ENCODE data around the gene ERVK3-1. TPM values are rescaled to one million over a fixed set of nuclear protein-coding genes. Genes with fewer than 3 reads are reported as not detected.

Gene ERVK3-1
- polyA plus RNA-seq, 1 experiment, result 34.3 TPM

DNA sequence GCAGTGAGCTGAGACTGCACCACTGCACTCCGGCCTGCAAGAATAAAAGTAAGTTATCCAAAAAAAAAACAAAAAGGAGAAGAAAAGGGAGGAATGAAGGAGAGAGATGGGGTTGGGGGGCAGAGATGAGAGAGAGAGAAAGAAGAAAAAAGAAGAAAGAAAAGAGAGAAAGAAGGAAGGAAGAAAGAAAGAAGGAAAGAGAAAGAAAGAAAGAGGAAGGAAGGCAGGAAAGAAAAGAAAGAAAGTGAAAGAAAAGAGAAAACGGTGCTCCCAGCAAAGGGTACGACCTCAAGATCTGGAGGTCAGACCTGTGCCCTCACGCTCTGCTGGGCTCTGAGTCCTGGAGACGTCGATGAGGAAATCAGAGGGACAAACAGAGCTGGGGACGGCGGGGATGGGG is 44.4 kb downstream of the ERVK3-1 start:
- Histone ChIP-seq H3K36me3 (ENCODE audit: control insufficient read depth, insufficient read depth, low read length) (peaks cover 14% of the 10 kb centered on the region), H3K4me3 (ENCODE audit: low read depth, low read length) (no peak overlapping the region), H3K27me3 (ENCODE audit: control insufficient read depth, insufficient read depth, low read length) (no peaks in the 10 kb centered on the region)
- TF ChIP-seq, protein P1, sequence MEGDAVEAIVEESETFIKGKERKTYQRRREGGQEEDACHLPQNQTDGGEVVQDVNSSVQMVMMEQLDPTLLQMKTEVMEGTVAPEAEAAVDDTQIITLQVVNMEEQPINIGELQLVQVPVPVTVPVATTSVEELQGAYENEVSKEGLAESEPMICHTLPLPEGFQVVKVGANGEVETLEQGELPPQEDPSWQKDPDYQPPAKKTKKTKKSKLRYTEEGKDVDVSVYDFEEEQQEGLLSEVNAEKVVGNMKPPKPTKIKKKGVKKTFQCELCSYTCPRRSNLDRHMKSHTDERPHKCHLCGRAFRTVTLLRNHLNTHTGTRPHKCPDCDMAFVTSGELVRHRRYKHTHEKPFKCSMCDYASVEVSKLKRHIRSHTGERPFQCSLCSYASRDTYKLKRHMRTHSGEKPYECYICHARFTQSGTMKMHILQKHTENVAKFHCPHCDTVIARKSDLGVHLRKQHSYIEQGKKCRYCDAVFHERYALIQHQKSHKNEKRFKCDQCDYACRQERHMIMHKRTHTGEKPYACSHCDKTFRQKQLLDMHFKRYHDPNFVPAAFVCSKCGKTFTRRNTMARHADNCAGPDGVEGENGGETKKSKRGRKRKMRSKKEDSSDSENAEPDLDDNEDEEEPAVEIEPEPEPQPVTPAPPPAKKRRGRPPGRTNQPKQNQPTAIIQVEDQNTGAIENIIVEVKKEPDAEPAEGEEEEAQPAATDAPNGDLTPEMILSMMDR (IDR thresholded peaks at IDR 0.05; ENCODE audit: insufficient read depth, low read depth, low read length), result no peak
- DNase-seq (ENCODE audit: low read depth), result no peak
- ChIA-PET POLR2A (no interaction called here), CTCF (interaction anchor here (0.7 kb wide), 1 partner anchor 16 kb away, joined by 3 read pairs; no protein-coding TSS in a partner anchor)

DNA sequence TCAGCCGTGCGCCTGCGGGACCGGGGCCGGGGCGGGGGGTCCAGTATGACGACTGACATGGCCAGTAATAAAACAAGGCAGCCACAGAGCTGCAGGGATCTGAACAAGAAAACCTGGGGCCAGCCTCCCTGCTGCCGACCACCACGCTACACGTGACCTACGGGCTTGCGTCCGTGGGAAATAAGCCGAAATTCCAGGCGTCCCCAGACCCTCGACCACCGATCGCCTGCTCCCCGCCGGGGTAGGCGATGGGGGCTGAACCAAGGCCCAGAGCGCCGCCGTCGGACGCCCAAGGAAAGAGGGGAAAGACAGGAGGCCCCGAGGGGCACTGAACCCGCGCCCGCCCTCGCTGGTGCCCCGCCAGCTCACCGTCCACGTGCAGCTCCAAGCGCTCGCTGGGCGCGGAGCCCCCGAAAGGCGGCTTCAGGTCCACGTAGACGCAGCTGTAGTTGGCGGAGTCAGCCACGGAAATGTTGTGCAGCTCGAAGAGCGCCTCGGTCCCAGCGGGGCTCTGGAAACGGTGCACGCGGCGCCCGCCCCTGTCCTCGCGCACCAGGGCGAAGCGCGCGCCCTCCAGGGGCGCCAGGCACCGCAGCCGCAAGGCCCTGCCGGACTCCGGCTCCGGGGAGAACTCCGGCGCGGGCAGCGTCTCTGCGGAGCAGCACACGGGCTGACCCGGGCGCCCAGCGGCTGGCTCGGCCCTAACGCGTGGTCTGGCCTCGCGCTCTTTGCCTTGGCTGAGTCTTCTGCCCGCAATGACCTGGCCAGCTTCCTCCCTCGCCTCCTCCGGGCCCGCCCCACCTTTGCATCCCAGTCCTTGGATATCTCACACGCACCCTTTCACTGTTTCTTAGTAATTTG is 45.1 kb downstream of the ERVK3-1 start:
- Histone ChIP-seq H3K27me3 (ENCODE audit: control insufficient read depth, insufficient read depth, low read length) (no peaks in the 10 kb centered on the region), H3K36me3 (ENCODE audit: control insufficient read depth, insufficient read depth, low read length) (peaks cover 14% of the 10 kb centered on the region), H3K4me3 (ENCODE audit: low read depth, low read length) (no peak overlapping the region)
- CTCF ChIA-PET, result interaction anchor here (0.7 kb wide), 1 partner anchor 15 kb away, joined by 3 read pairs; no protein-coding TSS in a partner anchor
- TF ChIP-seq, protein P1 (IDR thresholded peaks at IDR 0.05; ENCODE audit: insufficient read depth, low read depth, low read length), result no peak
- POLR2A ChIA-PET, result no interaction called here
- no peak for DNase-seq (ENCODE audit: low read depth)

DNA sequence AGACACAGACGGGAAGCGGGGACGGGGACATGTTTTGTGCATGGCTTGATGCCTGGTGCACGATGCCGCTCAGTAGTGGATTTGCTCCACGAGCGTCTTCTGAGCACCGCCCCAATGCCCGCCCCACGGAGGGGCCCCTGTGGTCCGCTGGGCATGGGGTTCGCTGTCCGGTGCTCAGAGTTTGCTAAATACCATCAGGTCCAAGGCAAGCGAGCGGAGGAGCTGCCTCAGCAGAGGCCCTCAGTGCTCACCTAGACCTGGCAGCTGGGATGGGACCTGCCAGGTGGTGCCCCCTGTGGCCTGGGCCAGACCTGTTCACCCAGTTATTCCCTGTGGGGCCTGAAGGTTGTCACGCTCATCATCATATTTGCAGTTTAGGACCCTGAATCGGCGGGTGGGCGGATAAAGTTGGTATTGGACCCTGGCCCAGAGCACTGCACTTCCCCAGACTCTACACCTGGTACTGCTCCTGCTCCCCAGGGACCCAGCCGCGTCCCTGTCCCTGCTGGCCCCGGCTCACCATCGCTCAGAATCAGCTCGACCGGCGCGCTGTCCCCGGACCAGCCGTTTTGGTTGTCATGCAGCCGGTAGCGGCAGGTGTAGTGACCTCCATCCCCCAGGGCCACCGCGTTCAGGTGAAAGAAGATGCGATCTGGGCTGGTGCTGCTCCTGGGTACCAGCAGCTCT is 45.8 kb downstream of the ERVK3-1 start:
- TF ChIP-seq, protein P1 (IDR thresholded peaks at IDR 0.05; ENCODE audit: insufficient read depth, low read depth, low read length), result no peak
- no peak for DNase-seq (ENCODE audit: low read depth)
- Histone ChIP-seq H3K36me3 (ENCODE audit: control insufficient read depth, insufficient read depth, low read length) (peaks cover 14% of the 10 kb centered on the region), H3K27me3 (ENCODE audit: control insufficient read depth, insufficient read depth, low read length) (no peaks in the 10 kb centered on the region), H3K4me3 (ENCODE audit: low read depth, low read length) (no peak overlapping the region)
- ChIA-PET POLR2A (no interaction called here), CTCF (no interaction called here)

DNA sequence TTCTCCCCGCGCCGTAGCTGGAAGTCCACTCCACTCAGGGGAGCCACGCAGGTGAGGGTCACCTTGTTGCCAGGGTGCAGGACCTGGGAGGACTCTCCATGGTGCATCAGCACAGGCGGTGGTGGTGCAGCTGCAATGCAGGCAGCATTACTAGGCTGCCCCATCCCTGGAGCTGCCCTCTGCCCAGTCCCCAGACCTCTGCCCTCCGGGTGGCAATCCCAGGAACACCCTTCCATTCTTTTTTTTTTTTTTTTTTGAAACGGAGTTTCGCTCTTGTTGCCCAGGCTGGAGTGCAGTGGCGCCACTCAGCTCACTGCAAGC is 46.3 kb downstream of the ERVK3-1 start:
- Histone ChIP-seq H3K4me3 (ENCODE audit: low read depth, low read length) (no peak overlapping the region), H3K36me3 (ENCODE audit: control insufficient read depth, insufficient read depth, low read length) (peaks cover 14% of the 10 kb centered on the region), H3K27me3 (ENCODE audit: control insufficient read depth, insufficient read depth, low read length) (no peaks in the 10 kb centered on the region)
- ChIA-PET POLR2A (no interaction called here), CTCF (no interaction called here)
- no peak for DNase-seq (ENCODE audit: low read depth)
- TF ChIP-seq, protein P1 (IDR thresholded peaks at IDR 0.05; ENCODE audit: insufficient read depth, low read depth, low read length), result no peak

DNA sequence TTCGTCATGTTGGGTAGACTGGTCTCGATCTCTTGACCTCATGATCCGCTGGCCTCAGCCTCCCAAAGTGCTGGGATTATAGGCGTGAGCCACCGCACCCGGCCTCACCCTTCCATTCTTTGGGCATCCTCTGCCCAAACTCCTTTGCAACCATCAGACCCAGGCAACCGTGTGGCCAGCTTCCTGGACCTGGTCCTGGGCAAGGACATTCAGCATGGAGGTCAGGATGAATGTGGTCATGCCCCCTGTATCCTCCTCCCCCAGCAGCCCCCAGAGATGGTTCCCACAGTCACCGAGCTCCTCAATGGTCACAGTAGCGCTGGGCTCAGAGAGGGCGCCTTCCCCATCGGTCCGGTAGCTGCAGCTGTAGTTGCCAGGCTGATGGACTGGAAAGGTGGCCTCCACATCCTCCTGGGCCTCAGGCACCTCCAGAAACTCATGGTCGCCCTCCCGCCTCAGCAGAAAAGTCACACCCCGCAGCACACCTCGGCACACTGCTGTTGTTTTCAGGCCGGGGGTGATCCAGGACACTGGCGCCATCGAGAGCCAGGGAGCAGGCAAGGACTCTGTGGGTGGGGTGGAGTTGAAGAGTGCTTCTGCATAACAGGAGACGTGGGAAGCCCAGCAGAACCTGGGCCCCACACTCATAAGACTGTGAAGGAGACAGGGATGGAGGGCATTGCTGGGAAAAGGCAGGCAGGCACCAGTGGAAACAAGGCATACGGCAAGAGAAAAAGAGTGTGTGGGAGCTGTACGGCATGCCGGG is 47.0 kb downstream of the ERVK3-1 start:
- POLR2A ChIA-PET, result no interaction called here
- CTCF ChIA-PET, result no interaction called here
- TF ChIP-seq, protein P1 (IDR thresholded peaks at IDR 0.05; ENCODE audit: insufficient read depth, low read depth, low read length), result no peak
- no peak overlapping the region for H3K4me3 ChIP-seq (ENCODE audit: low read depth, low read length)
- no peaks in the 10 kb centered on the region; the same call in 1 of the 2 replicates for H3K27me3 ChIP-seq (ENCODE audit: control insufficient read depth, insufficient read depth, low read length)
- no peak for DNase-seq (ENCODE audit: low read depth)
- peaks cover 14% of the 10 kb centered on the region for H3K36me3 ChIP-seq (ENCODE audit: control insufficient read depth, insufficient read depth, low read length)
